Retinal pigment epithelial cell (primary cell): ENCODE measurements around the gene COASY.
A peak's percentile ranks its signal among the peaks of the same experiment; 100 is the strongest.
"Not testable (repeated sequence)": the region's sequence is repeated elsewhere in the genome, so short reads cannot be mapped to it uniquely, and the experiment has no call there.

Experiments used
- DNase-seq: peaks from one replicate; pipeline ENCODE4 v3.0.0-alpha.2; 2010; ENCODE audit warnings: low read depth
- H3K4me3 ChIP-seq: 2 replicates; pipeline ENCODE4 v1.5.1; 2011; ENCODE audit warnings: mild to moderate bottlenecking, low read length, control low read depth, moderate library complexity
- CTCF ChIP-seq: conservative IDR thresholded peaks from 2 replicates; pipeline ENCODE4 v1.5.1; 2011; ENCODE audit warnings: low read depth, low read length, control low read depth, inconsistent platforms

The COASY gene

GRCh38 chr17:42547698-42548069 lies 14.3 kb upstream of the COASY start:
- TF ChIP-seq CTCF: no peak
- no peak for DNase-seq
- no peak overlapping the region for H3K4me3 ChIP-seq

GRCh38 chr17:42548070-42548837 lies 13.7 kb upstream of the COASY start:
- DNase-seq: no peak
- TF ChIP-seq CTCF: peak; percentile 68
- peak overlapping the region; percentile 41 for H3K4me3 ChIP-seq

- peak overlapping the region; percentile 41 for H3K4me3 ChIP-seq
- DNase-seq: no peak
Measured at GRCh38 chr17:42548993-42549755, 12.8 kb upstream of the COASY start.

GRCh38 chr17:42552736-42553135 lies 9.2 kb upstream of the COASY start, which contains the start of gene HSD17B1:
HSD17B1 (plus strand) TSS chr17:42552923; CDS start chr17:42552934, 11 bp downstream.
- peak within 1 kb of the TSS; percentile 83 for H3K4me3 ChIP-seq
- not testable (repeated sequence) for DNase-seq

More at GRCh38 chr17:42548993-42549755, 12.8 kb upstream of the COASY start:
- TF ChIP-seq CTCF: no peak

- DNase-seq: no peak
- no peak overlapping the region for H3K4me3 ChIP-seq
Measured at GRCh38 chr17:42553161-42553818, 8.7 kb upstream of the COASY start.

GRCh38 chr17:42553866-42554249 lies 8.1 kb upstream of the COASY start:
- TF ChIP-seq CTCF: peak; percentile 7
- DNase-seq: no peak
- peak overlapping the region; percentile 83 for H3K4me3 ChIP-seq

More at GRCh38 chr17:42553161-42553818, 8.7 kb upstream of the COASY start:
- TF ChIP-seq CTCF: no peak
